Head of caudate nucleus (tissue), 42 donors: ENCODE measurements around the gene FAF1.
"Not testable (repeated sequence)": the region's sequence is repeated elsewhere in the genome, so short reads cannot be mapped to it uniquely, and the experiment has no call there.

ENCODE experiments used
- DNase-seq, 42 donors: peaks; one replicate each; pipeline versions ENCODE4 v3.0.0 to v3.0.0-alpha.2; 2020 to 2021; ENCODE audit warnings: mixed read lengths in 7 of 42
- intact Hi-C: fragments of 100-400 bp; cut with DNase I; formaldehyde crosslinking; loops from one replicate; pipeline ENCODE4 v1.15.0; 2022

The FAF1 gene

DNA sequence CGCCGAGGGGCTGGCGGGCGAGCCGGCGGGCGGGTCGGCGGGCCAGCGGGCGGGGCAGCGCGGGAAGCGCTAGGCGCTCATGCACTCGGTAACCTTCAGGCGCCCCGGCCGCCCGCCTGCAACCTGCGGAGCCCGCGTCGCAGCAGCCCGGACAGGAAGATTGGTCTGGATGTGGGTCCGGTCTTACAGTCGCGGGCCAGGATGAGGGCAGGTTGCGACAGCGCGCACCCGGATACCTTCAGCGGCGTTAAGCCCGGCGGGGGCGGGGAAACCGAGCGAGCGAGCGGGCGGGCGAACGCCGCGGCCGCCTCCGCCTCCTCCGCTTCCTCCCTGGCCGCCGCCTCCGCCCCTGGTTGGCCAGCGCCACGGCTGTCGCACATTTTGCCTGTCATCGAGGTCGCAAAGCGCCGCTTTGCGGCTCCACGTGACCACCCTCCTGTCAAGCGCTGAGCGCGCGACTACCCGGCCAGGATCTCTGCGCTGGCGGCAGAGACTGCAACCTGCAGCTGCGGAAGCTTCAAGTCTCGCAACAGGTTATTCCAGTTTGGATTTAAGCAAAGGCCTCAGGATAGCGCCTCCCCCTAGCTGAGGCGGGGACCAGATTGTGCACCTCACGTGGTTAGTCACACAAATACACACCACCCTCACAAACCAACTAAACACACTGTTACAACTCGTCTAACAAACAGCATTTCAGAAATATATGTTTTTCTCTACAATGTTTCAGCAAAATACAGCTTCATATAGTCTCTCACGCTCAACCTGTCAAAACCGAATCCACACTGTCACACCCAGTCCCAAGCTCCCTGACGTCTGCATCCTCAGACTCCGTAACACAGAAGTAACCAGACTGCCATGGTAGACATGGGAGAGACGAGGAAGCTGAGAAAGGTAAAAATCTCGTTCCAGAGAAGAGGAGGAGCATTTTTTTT lies at the start of gene FAF1:
FAF1 (minus strand) TSS at position 355 of the 932 bp plus-strand sequence. CDS start 456 bp downstream, outside the sequence.
- intact Hi-C loops = loop anchor here (1.0 kb wide), 1 partner anchor 8 kb away; no protein-coding TSS in a partner anchor
- peak; percentile 89 to 99 (median 96) for DNase-seq

DNA sequence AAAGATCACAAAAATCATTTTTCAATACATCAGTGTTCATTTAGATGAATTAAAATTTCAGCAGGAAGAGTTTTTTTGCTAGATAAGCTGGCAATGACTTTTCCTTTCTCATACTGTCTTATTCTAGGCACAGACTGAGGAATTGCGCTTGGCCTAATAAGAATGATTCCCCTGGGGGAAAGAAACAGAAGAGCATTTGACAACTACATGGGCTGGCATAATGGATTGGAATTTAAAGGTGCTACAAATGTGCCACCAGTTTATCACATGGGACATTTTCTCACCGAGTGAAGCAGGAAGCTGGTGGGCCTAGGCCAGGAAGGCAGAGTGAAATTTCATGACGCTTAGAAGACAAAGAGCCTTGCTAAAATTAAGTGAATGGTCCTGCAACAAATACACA lies 49.3 kb upstream of the FAF1 start:
- DNase-seq = no peak
- intact Hi-C loops = no loop called here

DNA sequence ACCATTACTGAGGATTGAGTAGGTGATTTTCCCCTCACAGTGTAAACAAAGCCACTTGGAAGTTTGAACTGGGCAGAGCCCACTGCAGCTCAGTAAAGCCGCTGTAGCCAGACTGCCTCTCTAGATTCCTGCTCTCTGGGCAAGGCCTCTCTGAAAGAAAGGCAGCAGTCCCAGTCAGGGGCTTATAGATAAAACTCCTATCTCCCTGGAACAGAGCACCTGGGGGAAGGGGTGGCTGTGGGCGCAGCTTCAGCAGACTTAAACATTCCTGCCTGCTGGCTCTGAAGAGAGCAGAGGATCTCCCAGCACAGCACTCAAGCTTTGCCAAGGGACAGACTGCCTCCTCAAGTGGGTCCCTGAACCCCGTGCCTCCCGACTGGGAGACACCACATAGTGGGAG lies 45.5 kb upstream of the FAF1 start:
- DNase-seq, intact Hi-C loops: not testable (repeated sequence)

DNA sequence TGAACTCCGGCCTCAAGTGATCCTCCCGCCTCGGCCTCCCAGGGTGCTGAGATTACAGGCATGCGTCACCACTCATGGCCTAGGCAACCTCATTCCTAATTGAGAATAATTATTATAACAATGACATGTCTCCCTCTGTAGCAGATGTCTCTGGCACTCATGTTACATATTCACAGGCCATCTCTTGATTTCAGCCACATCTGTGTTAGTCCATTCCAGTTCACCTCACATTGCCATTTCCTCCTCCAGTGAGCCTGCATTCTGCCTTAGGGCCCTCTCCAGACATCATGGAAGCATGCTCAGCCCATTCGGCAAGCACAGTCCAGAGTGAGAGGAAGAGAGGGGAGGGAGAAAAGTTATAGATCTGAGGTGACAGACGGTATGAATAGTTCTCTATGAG lies 42.4 kb upstream of the FAF1 start:
- no peak for DNase-seq
- intact Hi-C loops = no loop called here

DNA sequence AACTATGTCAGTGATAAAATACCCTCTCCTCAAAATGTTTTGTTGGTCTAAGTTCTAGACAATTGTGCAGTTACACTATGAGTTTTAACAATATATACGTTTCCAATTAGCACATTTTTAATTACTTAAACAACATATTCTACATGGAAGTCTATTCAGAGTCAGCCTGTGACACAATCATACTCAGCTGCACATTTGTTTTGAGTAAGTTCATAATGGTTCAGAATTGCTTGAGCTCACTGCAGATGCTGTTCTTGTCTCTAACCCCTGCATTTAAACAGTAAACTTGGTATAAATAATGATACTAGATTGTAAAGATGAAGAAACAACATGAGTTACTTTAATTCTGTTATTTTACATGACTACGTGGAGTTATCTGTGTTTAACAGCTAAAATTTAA lies 40.6 kb upstream of the FAF1 start:
- DNase-seq = no peak
- intact Hi-C loops = no loop called here

DNA sequence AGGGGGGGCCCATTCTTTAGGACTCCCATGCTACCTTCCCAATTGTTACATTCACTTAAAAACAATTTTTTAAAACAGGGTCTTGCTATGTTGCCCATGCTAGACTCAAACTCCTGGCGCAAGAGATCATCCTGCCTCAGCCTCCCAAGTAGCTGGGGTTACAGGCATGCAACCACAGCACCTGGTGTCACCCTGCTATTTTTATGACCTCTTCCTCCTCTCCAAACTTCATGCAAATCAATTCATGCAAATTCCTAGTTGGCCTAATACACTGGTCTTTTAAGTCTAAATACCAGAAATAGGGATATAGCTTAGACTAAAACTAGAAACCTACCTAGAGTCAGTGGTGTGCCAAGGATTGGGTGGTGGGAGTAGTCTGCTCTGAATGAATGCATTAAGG lies 40.1 kb upstream of the FAF1 start:
- DNase-seq = no peak
- intact Hi-C loops = no loop called here

DNA sequence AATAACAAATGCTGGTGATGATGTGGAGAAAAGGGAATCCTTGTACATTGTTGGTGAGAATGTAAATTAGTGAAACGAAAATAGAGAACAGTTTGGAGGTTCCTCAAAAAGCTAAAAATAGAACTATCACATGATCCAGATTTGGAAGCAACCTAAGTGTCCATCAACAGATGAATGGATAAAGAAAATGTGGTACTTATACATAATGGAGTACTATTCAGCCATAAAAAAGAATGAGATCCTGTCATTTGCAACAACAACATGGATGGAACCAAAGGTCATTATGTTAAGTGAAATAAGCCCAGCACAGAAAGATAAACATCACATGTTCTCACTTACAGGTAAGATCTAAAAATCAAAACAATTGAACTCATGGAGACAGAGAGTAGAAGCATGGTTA lies 39.3 kb upstream of the FAF1 start:
- intact Hi-C loops, DNase-seq: not testable (repeated sequence)

DNA sequence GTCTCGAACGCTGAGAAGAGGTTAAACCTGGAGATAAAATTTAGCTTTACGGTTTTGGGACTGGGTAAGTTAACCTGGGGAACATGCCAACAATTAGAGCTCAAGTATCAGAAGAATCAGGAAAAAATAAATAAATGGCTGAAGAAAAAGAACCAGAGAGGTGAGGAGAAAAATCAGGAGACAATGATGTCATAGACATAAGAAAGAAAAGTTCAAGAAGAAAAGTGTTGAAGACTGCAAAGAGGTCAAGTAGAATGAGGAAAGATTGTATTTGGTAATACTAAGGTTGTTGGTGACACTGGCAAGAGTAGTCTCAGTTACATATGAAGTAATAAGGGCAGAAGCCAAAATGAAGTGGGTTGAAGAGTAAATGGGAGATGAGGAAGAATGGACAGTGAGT lies 36.0 kb upstream of the FAF1 start:
- DNase-seq = no peak
- intact Hi-C loops = no loop called here

DNA sequence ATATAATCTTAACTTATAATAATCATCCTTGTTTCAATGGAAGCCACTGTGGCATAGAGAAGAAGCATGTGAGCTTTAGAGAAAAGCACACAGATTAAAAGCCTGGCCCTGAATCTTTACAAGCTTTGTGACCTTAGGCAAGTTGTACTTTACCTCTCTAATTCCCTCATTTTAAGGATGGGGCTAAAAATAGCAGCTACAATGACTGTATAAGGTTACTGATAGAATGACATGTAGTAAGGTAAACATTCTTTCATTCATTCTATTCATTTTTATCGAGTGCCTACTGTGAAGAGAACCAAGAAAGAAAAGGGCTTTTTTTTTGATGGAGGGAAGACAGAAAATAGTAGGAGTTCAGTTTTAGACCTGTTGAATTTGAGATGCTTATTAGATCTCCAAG lies 35.6 kb upstream of the FAF1 start:
- intact Hi-C loops = no loop called here
- DNase-seq = no peak

DNA sequence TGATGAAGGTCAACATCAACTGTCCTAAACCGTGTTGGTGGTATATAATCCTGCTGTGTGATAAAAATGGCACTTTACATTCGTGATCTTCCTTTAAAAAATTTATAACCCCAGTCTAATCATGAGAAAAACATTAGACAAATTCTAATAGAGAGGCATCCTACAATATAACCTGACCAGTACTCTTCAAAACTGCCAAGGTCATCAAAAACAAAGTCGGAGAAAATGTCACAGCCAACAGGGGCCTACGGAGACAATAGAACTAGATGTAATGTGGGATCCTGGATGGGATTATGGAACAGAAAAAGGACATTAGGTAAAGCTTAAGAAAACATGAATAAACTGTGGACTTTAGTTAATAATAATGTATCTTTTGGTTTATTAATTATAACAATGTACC lies 34.9 kb upstream of the FAF1 start:
- no peak for DNase-seq
- intact Hi-C loops = no loop called here

DNA sequence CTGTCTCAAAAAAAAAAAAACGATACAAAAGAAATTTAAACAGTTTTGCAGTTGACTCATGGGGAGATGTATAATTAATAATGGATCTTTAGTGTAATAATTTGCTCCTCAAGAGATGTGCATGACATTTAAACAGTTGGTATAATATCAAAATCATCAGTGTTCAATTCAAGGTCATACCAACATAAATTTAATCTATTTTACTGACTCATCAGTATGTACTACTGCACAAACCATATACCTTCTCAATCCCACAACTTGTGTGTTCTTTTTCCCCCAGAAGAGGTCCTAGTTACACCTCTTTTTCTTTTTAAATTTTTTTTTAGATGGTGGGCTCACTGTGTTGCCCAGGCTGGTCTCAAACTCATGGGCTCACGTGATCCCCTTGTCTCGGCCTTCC lies 33.6 kb upstream of the FAF1 start:
- intact Hi-C loops = no loop called here

DNA sequence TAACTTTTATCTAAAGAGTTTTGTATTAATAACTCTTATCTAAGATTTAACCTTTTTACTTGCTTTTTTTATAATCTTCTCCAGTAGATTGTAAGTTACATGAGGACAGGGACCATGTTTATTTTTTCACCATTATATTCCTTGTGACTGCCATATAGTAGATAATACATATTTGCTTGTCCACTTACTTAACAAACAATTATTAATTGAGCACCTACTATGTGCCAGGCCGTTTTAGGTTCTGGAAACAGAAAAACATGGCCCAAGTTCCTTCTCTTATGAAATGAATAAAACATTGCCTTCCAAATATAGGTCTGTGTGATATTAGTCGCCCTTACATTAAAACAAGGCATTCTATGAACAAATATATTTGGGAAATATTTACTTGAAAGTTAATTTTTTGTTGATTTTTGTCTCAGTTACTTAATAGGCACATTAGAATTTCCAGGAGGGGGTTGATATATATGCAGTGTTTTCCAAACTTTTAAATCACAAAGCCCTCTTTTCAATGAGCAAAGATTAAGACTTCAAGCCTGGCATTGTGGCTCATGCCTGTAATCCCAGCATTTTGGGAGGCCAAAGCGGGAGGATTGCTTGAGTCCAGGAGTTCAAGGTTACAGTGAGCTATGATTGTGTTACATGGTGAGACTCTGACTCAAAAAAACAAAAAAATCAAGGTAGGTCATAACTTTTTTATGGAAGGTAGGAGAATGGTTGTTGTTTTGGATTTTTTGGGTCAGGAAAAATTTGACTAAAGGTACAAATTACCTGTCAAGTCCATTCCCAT lies 32.7 kb upstream of the FAF1 start:
- no peak for DNase-seq
- intact Hi-C loops = no loop called here

More for the DNA sequence above, 33.6 kb upstream of the FAF1 start:
- no peak for DNase-seq

DNA sequence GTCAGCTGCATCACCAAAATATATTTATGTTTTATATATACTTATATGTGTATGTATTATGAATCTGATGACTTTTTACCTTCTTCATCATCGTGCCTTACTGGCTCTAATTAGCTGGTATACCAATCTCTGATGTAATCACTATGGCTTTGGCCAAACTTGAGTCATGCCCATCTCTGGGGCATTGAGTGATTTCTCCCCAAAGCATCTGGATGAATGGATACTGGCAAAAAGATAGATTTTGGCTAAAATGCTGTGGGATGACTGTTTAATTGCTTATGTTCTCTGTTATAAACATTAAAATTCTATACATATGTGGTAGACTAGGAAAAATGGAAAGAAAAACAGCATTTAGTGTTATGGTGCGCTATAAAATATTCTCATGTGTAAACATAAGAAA lies 29.6 kb upstream of the FAF1 start:
- no peak for DNase-seq
- intact Hi-C loops = no loop called here

DNA sequence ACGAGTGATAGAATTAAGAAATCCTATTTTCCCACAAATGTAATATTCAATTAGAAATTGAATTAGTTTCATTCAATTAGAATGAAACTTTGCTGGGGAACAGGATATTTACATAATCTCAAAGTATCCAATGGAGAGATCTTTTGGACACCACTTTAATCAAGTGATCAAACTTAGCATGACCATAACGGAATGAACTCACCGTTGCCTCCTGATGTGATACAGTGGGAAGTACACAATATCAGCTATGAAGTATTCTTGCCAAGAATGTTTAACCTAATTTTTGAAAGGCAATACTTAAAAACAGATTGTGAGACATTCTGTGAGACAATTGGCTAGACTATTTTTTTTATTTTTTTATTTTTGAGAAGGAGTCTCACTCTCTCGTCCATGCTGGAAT lies 26.6 kb upstream of the FAF1 start:
- intact Hi-C loops = no loop called here
- no peak for DNase-seq

DNA sequence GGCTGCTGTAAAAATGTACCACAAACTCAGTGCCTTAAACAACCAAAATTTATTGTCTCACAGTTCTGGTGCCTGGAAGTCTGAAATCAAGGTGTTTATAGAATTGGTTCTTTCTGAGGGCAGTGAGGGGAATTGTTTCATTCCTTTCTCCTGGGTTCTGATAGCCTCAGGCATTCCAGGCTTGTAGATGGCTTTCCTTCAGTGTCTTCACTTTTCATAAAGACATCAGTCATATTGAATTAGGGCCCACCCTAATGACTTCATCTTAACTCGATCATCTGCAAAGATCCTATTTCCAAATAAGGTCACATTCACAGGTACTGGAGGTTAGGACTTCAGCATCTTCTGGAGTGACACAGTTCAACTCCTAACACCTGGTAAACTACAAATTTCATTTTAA lies 25.0 kb upstream of the FAF1 start:
- intact Hi-C loops = no loop called here
- DNase-seq = no peak

DNA sequence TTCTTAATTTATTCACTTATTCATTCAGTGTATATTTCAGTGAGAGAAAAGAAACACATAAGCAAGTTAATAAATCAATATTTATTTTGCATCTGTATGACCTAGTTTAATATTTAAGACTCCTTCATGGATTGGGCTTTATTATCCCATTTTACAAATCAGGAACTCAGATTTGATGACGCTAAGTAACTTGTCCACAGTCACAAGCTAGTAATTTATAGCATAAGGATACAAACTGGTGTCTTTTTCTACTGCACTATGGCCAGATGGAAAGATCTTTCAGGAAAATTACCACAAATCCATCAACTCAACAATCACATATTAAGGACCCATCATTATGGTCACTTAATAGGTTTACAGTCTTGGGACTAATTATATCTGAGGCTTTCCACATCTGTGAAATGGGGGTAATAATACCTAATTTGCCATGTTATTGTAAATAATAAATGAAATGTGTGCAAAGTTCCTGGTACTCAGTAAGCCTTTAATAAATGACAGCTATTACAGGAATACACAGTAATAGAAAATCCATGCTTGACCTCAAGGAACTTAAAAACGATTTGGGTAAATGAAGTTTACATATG lies 23.2 kb upstream of the FAF1 start:
- intact Hi-C loops = no loop called here
- no peak for DNase-seq

DNA sequence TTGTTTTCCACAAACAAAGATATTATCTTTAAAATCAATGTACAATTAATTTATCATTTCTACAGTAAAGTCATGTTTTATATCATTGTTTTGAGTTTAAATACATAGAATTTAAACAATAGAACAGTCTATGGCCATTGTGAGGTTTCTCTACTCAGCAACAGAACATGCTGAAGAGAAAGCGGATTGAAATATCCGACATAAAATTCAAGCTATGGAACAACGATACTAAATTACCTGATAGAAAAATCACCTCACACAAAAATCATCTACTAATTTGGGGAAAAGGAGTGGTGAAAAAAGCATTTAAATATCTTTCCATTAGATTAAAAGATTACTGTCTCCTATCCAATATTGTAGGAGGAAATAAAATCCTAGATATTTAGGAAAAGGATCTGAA lies 22.5 kb upstream of the FAF1 start:
- DNase-seq = no peak
- intact Hi-C loops = no loop called here

DNA sequence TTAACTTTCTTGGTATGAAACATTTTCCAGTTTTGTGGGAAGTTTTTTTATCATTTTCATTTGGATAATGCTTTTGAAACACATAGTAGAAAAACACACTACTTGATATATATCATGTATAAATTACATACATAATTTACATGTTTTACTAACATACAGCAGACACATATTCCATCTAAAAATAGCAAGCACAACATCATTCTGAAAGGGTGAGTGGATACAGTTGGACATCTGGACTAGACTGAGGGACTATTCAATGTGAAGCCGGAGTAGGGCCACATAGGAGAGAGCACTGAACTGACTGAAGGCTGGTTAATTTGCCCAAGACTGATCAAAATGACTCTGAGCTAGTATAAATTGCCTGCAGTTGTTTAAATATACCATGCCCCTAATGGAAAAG lies 21.7 kb upstream of the FAF1 start:
- peak in 2 of 42 donors; percentile 5 to 18 for DNase-seq
- intact Hi-C loops = no loop called here

DNA sequence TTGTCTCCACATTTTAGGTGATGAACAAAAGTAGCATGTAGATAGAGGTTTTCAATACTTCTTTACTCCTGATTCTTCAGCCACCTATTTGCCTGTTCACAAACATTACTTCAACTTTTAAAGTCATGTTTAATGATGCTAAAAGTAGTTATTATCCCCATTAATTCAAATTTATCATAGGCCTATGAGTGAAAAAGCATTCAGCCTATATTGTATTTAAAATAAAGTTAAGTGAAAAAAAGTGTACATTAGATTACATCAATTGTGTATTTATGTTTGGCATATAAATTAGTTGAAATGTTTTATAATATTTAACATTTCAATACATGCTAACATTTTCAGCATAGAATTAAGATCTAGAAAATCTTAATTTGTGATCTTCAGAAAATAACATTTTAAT lies 20.4 kb upstream of the FAF1 start:
- intact Hi-C loops = no loop called here
- no peak for DNase-seq

DNA sequence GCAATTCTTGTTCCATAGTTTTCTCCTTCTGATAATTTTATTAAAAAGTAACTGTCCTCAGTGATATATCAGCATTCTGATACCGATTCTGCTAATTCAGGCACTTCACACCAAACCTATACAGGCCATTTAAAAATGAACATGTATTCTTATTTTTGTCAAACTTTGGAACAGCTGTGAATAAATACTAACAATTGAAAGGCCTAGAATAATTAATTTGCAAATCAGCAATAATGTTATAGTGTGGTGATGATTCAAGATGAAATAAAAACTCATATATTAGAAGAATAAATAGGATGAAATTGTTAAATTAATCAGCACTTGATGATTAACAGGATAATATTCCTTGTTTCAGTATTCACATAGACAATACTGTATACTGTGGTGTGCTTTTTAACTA lies 19.9 kb upstream of the FAF1 start:
- no peak for DNase-seq
- intact Hi-C loops = no loop called here
